Mesendoderm (in vitro differentiated cells): ENCODE results near the gene ADORA2A.

Experiments used
- DNase-seq: peaks from one replicate; pipeline ENCODE4 v3.0.0; 2013
- H2AK5ac ChIP-seq: 2 replicates; pipeline ENCODE4 v1.6.1; 2013; ENCODE audit warnings: low read length, inconsistent platforms
- H2BK120ac ChIP-seq: 2 replicates; pipeline ENCODE4 v1.6.1; 2013; ENCODE audit warnings: low read depth, mild to moderate bottlenecking, low read length, moderate library complexity, mixed read lengths
- H2BK15ac ChIP-seq: replicated peaks from 2 replicates; pipeline ENCODE4 v1.6.1; 2013; ENCODE audit warnings: low read depth, mild to moderate bottlenecking, moderate library complexity
- H2BK5ac ChIP-seq: 2 replicates; pipeline ENCODE4 v1.6.1; 2013; ENCODE audit warnings: low read length, inconsistent platforms
- H3K18ac ChIP-seq: 2 replicates; pipeline ENCODE4 v1.6.1; 2013; ENCODE audit warnings: mild to moderate bottlenecking, low read length, mixed read lengths
- H3K23ac ChIP-seq: one replicate; pipeline ENCODE4 v1.6.1; 2013; ENCODE audit warnings: low read length
- H3K27ac ChIP-seq: 2 replicates; pipeline ENCODE4 v1.5.1; 2013; ENCODE audit warnings: low read depth, mild to moderate bottlenecking, inconsistent platforms, low read length, moderate library complexity
- H3K27me3 ChIP-seq: 2 replicates; pipeline ENCODE4 v1.6.1; 2013; ENCODE audit warnings: low read length, control low read depth, mild to moderate bottlenecking, inconsistent platforms; ENCODE audit not compliant: insufficient read depth, poor library complexity
- H3K36me3 ChIP-seq: 2 replicates; pipeline ENCODE4 v1.6.1; 2013; ENCODE audit warnings: low read length, inconsistent platforms; ENCODE audit not compliant: control insufficient read depth, insufficient read depth
- H3K4ac ChIP-seq: one replicate; pipeline ENCODE4 v1.6.1; 2013; ENCODE audit warnings: low read depth, mild to moderate bottlenecking, low read length, moderate library complexity
- H3K4me1 ChIP-seq: 2 replicates; pipeline ENCODE4 v1.6.1; 2013; ENCODE audit warnings: low read depth, low read length, inconsistent platforms; ENCODE audit not compliant: control insufficient read depth
- H3K4me2 ChIP-seq: 2 replicates; pipeline ENCODE4 v1.6.1; 2013; ENCODE audit warnings: low read length
- H3K4me3 ChIP-seq: 2 replicates; pipeline ENCODE4 v1.5.1; 2013; ENCODE audit warnings: mild to moderate bottlenecking, low read length
- H3K56ac ChIP-seq: one replicate; pipeline ENCODE4 v1.6.1; 2013; ENCODE audit warnings: low read length
- H3K79me1 ChIP-seq: 2 replicates; pipeline ENCODE4 v1.6.1; 2013; ENCODE audit warnings: low read length, inconsistent platforms
- H3K79me2 ChIP-seq: 2 replicates; pipeline ENCODE4 v1.6.1; 2013; ENCODE audit warnings: mild to moderate bottlenecking, low read length; ENCODE audit not compliant: control insufficient read depth, insufficient read depth
- H3K9ac ChIP-seq: 2 replicates; pipeline ENCODE4 v1.6.1; 2013; ENCODE audit warnings: low read length, inconsistent platforms
- H4K5ac ChIP-seq: one replicate; pipeline ENCODE4 v1.6.1; 2013; ENCODE audit warnings: low read length
- H4K8ac ChIP-seq: one replicate; pipeline ENCODE4 v1.6.1; 2013; ENCODE audit warnings: low read depth, mild to moderate bottlenecking, control low read depth, low read length, moderate library complexity
- whole genome bisulfite sequencing: extraction: QIAGEN DNeasy Blood & Tissue Kit; methylation state at CpG from one replicate; pipeline ENCODE4 v1.1.7; 2013; ENCODE audit warnings: low lambda C conversion rate, missing lambda C conversion rate; ENCODE audit not compliant: insufficient coverage; ENCODE audit errors: extremely low coverage; 5-methylcytosine and 5-hydroxymethylcytosine counted together

ADORA2A gene

GRCh38 chr22:24474221-24474620, 46.8 kb downstream of the ADORA2A start:
- Histone ChIP-seq H4K8ac (no peak overlapping the region), H3K79me1 (no peaks in the 10 kb centered on the region), H2AK5ac (no peak overlapping the region), H3K36me3 (no peaks in the 10 kb centered on the region), H2BK15ac (peak overlapping the region; percentile 9), H3K79me2 (no peaks in the 10 kb centered on the region), H3K9ac (no peak overlapping the region), H3K18ac (no peak overlapping the region), H3K4me3 (no peak overlapping the region), H3K56ac (peak overlapping the region; percentile 34), H3K4me2 (no peak overlapping the region), H4K5ac (no peak overlapping the region), H3K27me3 (no peaks in the 10 kb centered on the region), H2BK120ac (no peak overlapping the region), H3K4ac (no peak overlapping the region), H3K27ac (no peak overlapping the region), H3K4me1 (no peaks in the 10 kb centered on the region), H2BK5ac (no peak overlapping the region), H3K23ac (no peak overlapping the region)
- peak; percentile 87 for DNase-seq
- no CpG with 5 or more reads among the region's 3 CpGs for WGBS

DNA sequence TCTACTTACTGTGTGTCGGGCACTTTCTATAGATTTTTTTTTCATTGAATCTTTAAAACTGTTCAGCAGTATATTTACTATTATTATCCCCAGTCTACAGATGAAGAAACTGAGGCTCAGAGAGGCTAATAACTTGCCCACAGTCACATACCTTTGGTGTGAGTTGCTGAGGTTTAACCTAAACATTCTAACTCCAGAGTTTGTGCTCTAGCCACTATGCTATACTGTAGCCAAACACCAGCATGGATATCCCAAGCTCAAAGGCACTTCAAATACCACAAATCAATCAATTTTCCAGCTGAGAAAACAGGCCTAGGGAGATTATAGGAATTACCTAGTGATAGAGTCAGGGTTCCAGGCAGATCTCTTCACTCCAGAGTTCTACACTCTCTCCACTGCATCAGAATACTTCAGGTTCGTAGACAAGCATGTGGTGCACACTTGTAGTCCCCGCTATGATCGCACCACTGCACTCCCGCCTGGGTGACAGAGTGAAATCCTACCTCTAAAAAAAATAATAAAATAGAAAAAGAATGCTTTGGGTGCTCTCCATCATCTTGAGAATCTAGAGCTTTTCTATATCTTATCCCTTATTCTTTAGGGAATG, 47.4 kb downstream of the ADORA2A start:
- H3K4ac ChIP-seq: no peak overlapping the region
- H4K8ac ChIP-seq: no peak overlapping the region
- no peak overlapping the region for H4K5ac ChIP-seq
- no peaks in the 10 kb centered on the region for H3K27me3 ChIP-seq
- H3K36me3 ChIP-seq: no peaks in the 10 kb centered on the region
- H2BK120ac ChIP-seq: no peak overlapping the region
- no peak overlapping the region for H3K4me2 ChIP-seq
- no peak overlapping the region for H2BK5ac ChIP-seq
- H3K79me2 ChIP-seq: no peaks in the 10 kb centered on the region
- no CpG with 5 or more reads among the region's 5 CpGs for WGBS
- no peaks in the 10 kb centered on the region for H3K79me1 ChIP-seq
- DNase-seq: no peak
- H3K4me1 ChIP-seq: no peaks in the 10 kb centered on the region
- H3K18ac ChIP-seq: no peak overlapping the region
- H3K23ac ChIP-seq: no peak overlapping the region
- H3K27ac ChIP-seq: no peak overlapping the region
- H3K9ac ChIP-seq: no peak overlapping the region
- H3K56ac ChIP-seq: no peak overlapping the region
- no peak overlapping the region for H3K4me3 ChIP-seq
- no peak overlapping the region for H2AK5ac ChIP-seq
- no peak overlapping the region for H2BK15ac ChIP-seq

DNA sequence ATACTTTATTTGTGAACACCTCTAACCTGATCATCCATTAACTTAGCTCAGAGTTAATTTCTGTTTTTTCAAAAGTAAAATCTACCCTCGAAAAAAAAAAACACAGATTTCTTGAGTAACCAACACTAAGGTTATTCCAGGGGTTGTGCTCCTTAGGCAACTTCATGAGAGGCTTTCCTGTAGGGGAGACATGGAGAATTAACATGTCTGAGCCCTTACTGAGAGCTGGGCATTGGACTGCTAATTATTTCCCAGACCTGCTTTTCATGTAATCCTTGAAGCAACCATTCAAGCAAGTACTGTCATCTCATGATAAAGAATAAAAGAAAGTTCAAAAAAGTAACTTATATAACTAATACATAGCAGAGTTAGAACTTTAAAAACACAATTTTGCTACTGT, 54.2 kb downstream of the ADORA2A start:
- H3K9ac ChIP-seq: no peak overlapping the region
- H2AK5ac ChIP-seq: no peak overlapping the region
- no peak overlapping the region for H3K4me3 ChIP-seq
- no peaks in the 10 kb centered on the region for H3K4me1 ChIP-seq
- no peaks in the 10 kb centered on the region for H3K79me1 ChIP-seq
- H2BK15ac ChIP-seq: no peak overlapping the region
- H2BK120ac ChIP-seq: no peak overlapping the region
- no peak overlapping the region for H3K56ac ChIP-seq
- H4K8ac ChIP-seq: no peak overlapping the region
- H3K4me2 ChIP-seq: no peak overlapping the region
- no peak overlapping the region for H3K4ac ChIP-seq
- H3K36me3 ChIP-seq: no peaks in the 10 kb centered on the region
- H4K5ac ChIP-seq: no peak overlapping the region
- no peak overlapping the region for H3K18ac ChIP-seq
- WGBS: no CpG with 5 or more reads among the region's 1 CpG
- no peaks in the 10 kb centered on the region for H3K79me2 ChIP-seq
- no peaks in the 10 kb centered on the region for H3K27me3 ChIP-seq
- no peak overlapping the region for H2BK5ac ChIP-seq
- no peak overlapping the region for H3K27ac ChIP-seq
- DNase-seq: no peak
- no peak overlapping the region for H3K23ac ChIP-seq

DNA sequence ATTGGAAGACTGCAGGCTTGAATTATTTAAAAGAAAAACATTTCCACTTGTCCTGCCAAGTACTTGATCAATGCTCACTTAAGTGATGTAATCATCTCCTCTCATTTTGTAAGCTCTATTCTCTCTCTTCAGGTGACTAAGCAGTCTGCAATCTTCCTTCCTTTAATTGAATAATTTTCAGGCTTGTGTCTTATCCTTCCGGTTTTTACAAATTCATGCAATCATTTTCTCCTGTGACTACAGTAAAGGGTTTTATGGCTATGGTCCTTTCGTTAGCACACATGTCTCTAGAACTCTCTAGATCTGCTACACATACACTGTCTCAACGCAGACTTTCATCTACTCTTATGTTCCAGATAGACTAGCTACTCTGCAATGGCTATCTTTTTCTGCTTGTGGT, 55.2 kb downstream of the ADORA2A start:
- Histone ChIP-seq H3K36me3 (no peaks in the 10 kb centered on the region), H3K4ac (no peak overlapping the region), H3K4me2 (no peak overlapping the region), H3K23ac (no peak overlapping the region), H3K56ac (no peak overlapping the region), H4K8ac (no peak overlapping the region), H2BK5ac (no peak overlapping the region), H3K9ac (no peak overlapping the region), H3K27ac (no peak overlapping the region), H4K5ac (no peak overlapping the region), H2AK5ac (no peak overlapping the region), H2BK120ac (no peak overlapping the region), H2BK15ac (no peak overlapping the region), H3K18ac (no peak overlapping the region), H3K79me2 (no peaks in the 10 kb centered on the region), H3K79me1 (no peaks in the 10 kb centered on the region), H3K4me3 (no peak overlapping the region), H3K27me3 (no peaks in the 10 kb centered on the region), H3K4me1 (no peaks in the 10 kb centered on the region)
- peak; percentile 31 for DNase-seq
- no CpG with 5 or more reads among the region's 3 CpGs for WGBS

GRCh38 chr22:24482998-24483397, 55.6 kb downstream of the ADORA2A start:
- no peaks in the 10 kb centered on the region for H3K79me1 ChIP-seq
- H3K4me3 ChIP-seq: no peak overlapping the region
- no peak overlapping the region for H4K8ac ChIP-seq
- WGBS: no CpG with 5 or more reads among the region's 2 CpGs
- no peak overlapping the region for H3K23ac ChIP-seq
- H2BK5ac ChIP-seq: no peak overlapping the region
- no peak overlapping the region for H2AK5ac ChIP-seq
- H3K4me1 ChIP-seq: no peaks in the 10 kb centered on the region
- no peak overlapping the region for H4K5ac ChIP-seq
- no peak overlapping the region for H3K4me2 ChIP-seq
- no peaks in the 10 kb centered on the region for H3K36me3 ChIP-seq
- H3K9ac ChIP-seq: no peak overlapping the region
- H3K27me3 ChIP-seq: no peaks in the 10 kb centered on the region
- no peak overlapping the region for H3K18ac ChIP-seq
- no peak overlapping the region for H3K4ac ChIP-seq
- H2BK15ac ChIP-seq: no peak overlapping the region
- no peaks in the 10 kb centered on the region for H3K79me2 ChIP-seq
- DNase-seq: no peak
- no peak overlapping the region for H3K27ac ChIP-seq
- no peak overlapping the region for H3K56ac ChIP-seq
- H2BK120ac ChIP-seq: no peak overlapping the region

DNA sequence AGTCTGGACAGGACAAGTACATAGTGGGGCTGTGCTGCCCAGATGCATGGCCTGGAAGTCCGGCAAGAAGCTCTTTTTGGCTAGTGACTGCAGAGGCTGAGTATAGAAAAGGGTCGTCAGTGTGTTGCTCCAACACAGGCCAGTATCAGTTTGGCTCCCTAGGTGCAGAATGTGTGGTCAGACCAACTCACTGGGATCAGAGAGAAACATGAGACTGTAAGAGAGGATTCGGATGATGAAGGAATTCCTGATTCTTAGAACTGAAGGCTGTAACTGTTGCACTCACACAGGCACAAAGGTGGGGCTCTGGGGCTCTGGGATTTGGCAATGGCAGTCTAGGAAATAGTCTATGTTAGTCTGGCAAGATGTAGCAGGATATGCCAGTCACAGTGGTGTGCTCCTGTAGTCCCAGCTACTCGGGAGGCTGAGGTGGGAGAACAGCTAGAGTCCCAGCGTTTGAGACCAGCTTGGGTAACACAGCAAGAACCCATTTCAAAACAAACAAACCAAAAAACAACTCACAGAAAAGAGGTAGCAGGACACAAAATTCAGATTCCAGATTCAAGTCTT, 56.7 kb downstream of the ADORA2A start:
- no peak overlapping the region for H2AK5ac ChIP-seq
- no peak overlapping the region for H2BK5ac ChIP-seq
- no peak overlapping the region for H3K18ac ChIP-seq
- H3K27ac ChIP-seq: no peak overlapping the region
- no peak overlapping the region for H2BK120ac ChIP-seq
- no peak overlapping the region for H3K4ac ChIP-seq
- H4K5ac ChIP-seq: no peak overlapping the region
- no peak overlapping the region for H3K4me3 ChIP-seq
- no peaks in the 10 kb centered on the region for H3K4me1 ChIP-seq
- H3K56ac ChIP-seq: no peak overlapping the region
- no peaks in the 10 kb centered on the region for H3K79me2 ChIP-seq
- H3K79me1 ChIP-seq: no peaks in the 10 kb centered on the region
- no CpG with 5 or more reads among the region's 5 CpGs for WGBS
- no peak overlapping the region for H3K4me2 ChIP-seq
- no peak overlapping the region for H3K23ac ChIP-seq
- no peaks in the 10 kb centered on the region for H3K27me3 ChIP-seq
- H3K9ac ChIP-seq: no peak overlapping the region
- no peak for DNase-seq
- H2BK15ac ChIP-seq: no peak overlapping the region
- no peak overlapping the region for H4K8ac ChIP-seq
- H3K36me3 ChIP-seq: no peaks in the 10 kb centered on the region
